Large intestine (tissue), 3 donors: ENCODE data around the gene LMOD1. TPM values are rescaled to one million over a fixed set of nuclear protein-coding genes. Genes with fewer than 3 reads are reported as not detected.
"Not testable (repeated sequence)": the region's sequence is repeated elsewhere in the genome, so short reads cannot be mapped to it uniquely, and the experiment has no call there.

Experiments
- DNase-seq, 2 donors: peaks; one replicate each; pipeline versions ENCODE4 v3.0.0 to v3.0.0-alpha.2; 2013
- H3K27ac ChIP-seq: one replicate; pipeline ENCODE4 v1.5.1; 2013; ENCODE audit warnings: low read length
- H3K27me3 ChIP-seq: 2 replicates; pipeline ENCODE4 v1.6.1; 2013; ENCODE audit warnings: low read length; ENCODE audit not compliant: control insufficient read depth, insufficient read depth
- H3K36me3 ChIP-seq: 2 replicates; pipeline ENCODE4 v1.6.1; 2013; ENCODE audit warnings: low read length; ENCODE audit not compliant: control insufficient read depth, insufficient read depth
- H3K4me1 ChIP-seq: one replicate; pipeline ENCODE4 v1.6.1; 2013; ENCODE audit warnings: low read length; ENCODE audit not compliant: control insufficient read depth, insufficient read depth
- H3K4me3 ChIP-seq: one replicate; pipeline ENCODE4 v1.5.1; 2013; ENCODE audit warnings: low read length
- H3K9me3 ChIP-seq: one replicate; pipeline ENCODE4 v1.6.1; 2013; ENCODE audit warnings: mild to moderate bottlenecking, low read depth, low read length, moderate library complexity; ENCODE audit not compliant: control insufficient read depth
- WGBS: methylation state at CpG from one replicate; pipeline ENCODE4 v1.1.5; 2013; ENCODE audit warnings: low lambda C conversion rate; ENCODE audit not compliant: insufficient coverage; 5-methylcytosine and 5-hydroxymethylcytosine counted together
- polyA plus RNA-seq: library from polyadenylated mRNA; unstranded; fragments of 120-200 nt; gene quantifications from one replicate; pipeline ENCODE4 v1.2.1, GENCODE V29; 2013

Gene LMOD1
- polyA plus RNA-seq, 1 donor, result 17.3 TPM

DNA sequence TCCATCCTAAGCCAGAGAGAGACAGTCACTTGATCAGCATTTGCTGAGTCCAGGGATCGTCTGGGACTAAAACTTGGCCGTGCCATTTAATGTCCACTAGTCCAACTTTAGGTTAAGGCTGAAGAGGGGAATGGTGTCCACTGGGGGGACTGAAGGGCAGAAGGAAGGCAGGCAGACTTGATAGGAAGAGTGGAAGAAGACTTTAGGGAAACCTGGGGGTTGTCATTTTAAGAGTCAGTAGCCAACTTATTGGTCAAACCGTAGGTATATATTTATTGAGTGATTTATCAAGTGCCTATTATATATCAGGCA lies 1.3 kb upstream of the LMOD1 start:
- Histone ChIP-seq H3K36me3 (no peaks in the 10 kb centered on the region), H3K9me3 (no peaks in the 10 kb centered on the region), H3K4me3 (no peak overlapping the region), H3K27ac (peak overlapping the region; percentile 85), H3K4me1 (peaks cover 5% of the 10 kb centered on the region), H3K27me3 (peaks cover 60% of the 10 kb centered on the region)
- no peak for DNase-seq
- WGBS, result no CpG with 5 or more reads among the region's 3 CpGs

DNA sequence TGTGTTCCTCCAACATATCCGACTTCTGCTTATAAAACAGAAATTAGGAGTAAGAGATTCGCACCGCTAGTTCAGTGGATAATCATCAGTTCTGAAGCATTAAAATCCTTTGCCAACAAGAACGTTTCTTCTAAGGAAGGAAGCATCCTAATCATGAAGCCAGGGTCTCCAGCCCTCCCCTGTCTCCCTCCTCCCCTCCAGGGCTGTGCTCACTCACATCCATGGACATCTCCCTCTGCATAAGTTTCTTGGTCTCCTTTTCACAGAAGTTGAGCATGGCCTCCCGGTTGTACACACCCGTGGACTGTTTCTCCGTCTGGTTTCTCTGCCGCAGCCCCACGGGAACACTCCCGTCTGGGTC lies 505 bp downstream of the LMOD1 start:
- peaks cover 5% of the 10 kb centered on the region for H3K4me1 ChIP-seq
- peak overlapping the region; percentile 46 for H3K4me3 ChIP-seq
- H3K27me3 ChIP-seq, result peaks cover 60% of the 10 kb centered on the region
- H3K36me3 ChIP-seq, result no peaks in the 10 kb centered on the region
- H3K27ac ChIP-seq, result peak overlapping the region; percentile 50
- WGBS, result no CpG with 5 or more reads among the region's 10 CpGs
- no peak for DNase-seq
- H3K9me3 ChIP-seq, result no peaks in the 10 kb centered on the region

DNA sequence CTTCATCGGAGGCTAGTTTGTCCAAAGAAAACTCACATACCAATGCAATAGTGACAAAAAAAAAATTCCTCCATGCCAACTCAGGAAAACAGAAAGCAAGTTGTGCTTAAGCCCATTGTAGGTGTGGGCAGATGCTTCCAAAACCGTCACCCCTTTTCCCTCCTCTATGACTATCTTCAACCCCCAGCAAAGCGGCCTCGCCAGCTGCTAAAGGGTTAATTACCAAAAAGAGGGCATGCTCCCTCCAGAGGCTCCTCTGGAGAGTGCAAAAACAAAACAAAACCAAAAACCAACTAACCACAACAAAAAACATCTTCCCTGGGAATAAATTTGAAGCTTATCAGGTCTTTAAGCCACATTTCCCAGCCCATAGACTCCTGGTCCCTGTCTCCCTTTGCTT lies 1.2 kb downstream of the LMOD1 start:
- no peak for DNase-seq
- peaks cover 5% of the 10 kb centered on the region for H3K4me1 ChIP-seq
- peak overlapping the region; percentile 50 for H3K27ac ChIP-seq
- no peaks in the 10 kb centered on the region for H3K9me3 ChIP-seq
- H3K36me3 ChIP-seq, result no peaks in the 10 kb centered on the region
- no CpG with 5 or more reads among the region's 4 CpGs for WGBS
- peak overlapping the region; percentile 46 for H3K4me3 ChIP-seq
- H3K27me3 ChIP-seq, result peaks cover 58% of the 10 kb centered on the region

DNA sequence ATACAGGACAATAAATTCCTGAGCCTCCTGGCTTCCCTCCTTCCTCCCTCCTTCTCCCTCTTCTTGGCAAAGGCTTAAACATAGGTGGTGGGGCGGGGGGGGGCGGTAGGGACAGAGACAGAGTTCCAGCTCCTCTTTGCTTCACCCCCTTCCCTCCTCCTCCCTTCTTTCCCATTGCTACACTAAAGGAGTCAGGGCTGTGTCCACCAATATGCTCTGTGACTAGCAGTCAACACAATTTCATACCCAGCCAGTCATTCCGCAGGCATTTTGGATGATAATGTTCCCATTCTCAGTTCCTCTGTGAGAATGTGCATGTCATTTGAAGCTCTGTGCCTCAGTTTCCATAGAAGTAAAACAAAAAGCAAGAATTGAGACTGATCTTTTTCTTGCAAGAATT lies 1.7 kb downstream of the LMOD1 start:
- Histone ChIP-seq H3K36me3 (no peaks in the 10 kb centered on the region), H3K4me3 (peak overlapping the region; percentile 46), H3K27me3 (peaks cover 53% of the 10 kb centered on the region), H3K4me1 (peaks cover 5% of the 10 kb centered on the region), H3K9me3 (no peaks in the 10 kb centered on the region), H3K27ac (peak overlapping the region; percentile 9)
- WGBS, result no CpG with 5 or more reads among the region's 3 CpGs
- DNase-seq, result no peak

DNA sequence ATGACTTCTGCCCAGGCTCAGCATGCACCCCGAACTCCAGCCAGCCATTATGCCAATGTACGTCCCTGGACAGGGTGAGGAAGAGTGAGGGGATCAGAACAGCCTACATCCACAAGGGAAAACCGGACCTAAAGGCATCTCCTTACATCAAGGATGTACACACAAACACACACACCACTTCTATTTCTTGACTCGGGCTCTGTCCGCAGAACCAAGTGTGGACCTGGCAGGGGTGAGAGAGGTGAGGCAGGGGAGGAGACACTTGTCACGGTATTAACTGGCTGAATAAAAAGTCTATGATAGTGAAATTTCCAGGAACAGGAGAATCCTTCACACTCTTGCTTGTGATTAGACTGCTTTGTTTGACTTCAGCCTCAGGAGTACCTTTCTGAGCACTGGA lies 2.3 kb downstream of the LMOD1 start:
- Histone ChIP-seq H3K27ac (peak overlapping the region; percentile 21), H3K36me3 (no peaks in the 10 kb centered on the region), H3K9me3 (no peaks in the 10 kb centered on the region), H3K4me3 (peak overlapping the region; percentile 46), H3K27me3 (peaks cover 48% of the 10 kb centered on the region), H3K4me1 (peaks cover 5% of the 10 kb centered on the region)
- WGBS, result no CpG with 5 or more reads among the region's 6 CpGs
- DNase-seq, result no peak

DNA sequence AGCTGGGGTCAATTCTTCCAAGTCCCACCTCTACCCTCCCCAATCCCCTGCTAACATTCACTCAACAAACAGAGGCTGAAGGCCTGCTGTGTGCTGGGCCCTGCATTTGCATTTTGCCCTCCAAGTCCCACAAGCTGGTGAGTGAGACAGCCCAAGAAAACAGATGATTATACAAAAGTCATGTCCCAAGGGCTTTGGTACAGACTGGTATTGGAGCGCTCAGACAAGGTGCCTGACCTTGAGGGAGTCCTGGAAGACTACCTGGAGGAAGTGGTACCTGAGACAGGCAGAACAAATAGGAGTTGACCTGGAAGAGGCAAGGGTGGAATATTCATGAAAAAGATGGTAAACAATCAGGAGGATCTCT lies 4.2 kb downstream of the LMOD1 start:
- WGBS, result no CpG with 5 or more reads among the region's 1 CpG
- Histone ChIP-seq H3K4me1 (peaks cover 3% of the 10 kb centered on the region), H3K9me3 (no peaks in the 10 kb centered on the region), H3K36me3 (no peaks in the 10 kb centered on the region), H3K27me3 (peaks cover 35% of the 10 kb centered on the region), H3K4me3 (no peak overlapping the region), H3K27ac (no peak overlapping the region)
- DNase-seq, result no peak

DNA sequence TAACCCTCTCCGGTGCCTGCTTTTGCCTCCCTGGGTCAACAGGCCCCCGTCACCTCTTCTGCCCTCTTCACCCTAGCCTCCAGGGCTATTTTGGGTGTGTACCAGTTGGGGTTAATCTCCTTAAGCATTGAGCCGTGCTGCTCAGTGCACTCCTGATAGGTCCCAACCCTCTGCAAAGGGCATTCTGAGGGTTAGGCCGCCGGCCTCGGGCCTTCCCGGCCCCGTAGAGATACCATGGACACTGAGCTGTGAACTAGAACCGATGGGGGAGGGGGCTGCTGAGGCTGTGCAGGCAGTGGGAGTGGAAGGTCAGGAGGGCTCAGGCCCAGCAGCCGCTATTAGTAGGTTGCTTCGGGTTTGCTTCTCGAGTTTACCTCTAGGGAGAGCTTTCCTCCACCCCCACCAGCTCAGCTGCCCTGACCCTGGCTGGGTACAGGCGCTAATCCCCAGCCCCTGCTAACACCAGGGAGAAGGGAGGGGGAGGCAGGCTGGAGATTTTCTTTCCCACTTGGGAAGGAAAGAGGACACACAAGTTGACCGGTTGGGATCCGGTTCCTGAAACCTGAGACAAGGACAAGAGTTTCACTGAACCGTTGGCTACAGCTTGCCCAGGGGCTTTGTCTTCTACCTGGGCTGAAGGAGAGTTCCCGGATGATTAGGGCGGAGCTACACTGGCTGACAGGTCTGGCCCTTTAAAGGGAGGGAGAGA lies 4.8 kb downstream of the LMOD1 start:
- Histone ChIP-seq H3K27ac (no peak overlapping the region), H3K4me1 (peaks cover 3% of the 10 kb centered on the region), H3K4me3 (no peak overlapping the region), H3K36me3 (no peaks in the 10 kb centered on the region), H3K9me3 (no peaks in the 10 kb centered on the region), H3K27me3 (peaks cover 30% of the 10 kb centered on the region)
- no peak for DNase-seq
- WGBS, result no CpG with 5 or more reads among the region's 18 CpGs

DNA sequence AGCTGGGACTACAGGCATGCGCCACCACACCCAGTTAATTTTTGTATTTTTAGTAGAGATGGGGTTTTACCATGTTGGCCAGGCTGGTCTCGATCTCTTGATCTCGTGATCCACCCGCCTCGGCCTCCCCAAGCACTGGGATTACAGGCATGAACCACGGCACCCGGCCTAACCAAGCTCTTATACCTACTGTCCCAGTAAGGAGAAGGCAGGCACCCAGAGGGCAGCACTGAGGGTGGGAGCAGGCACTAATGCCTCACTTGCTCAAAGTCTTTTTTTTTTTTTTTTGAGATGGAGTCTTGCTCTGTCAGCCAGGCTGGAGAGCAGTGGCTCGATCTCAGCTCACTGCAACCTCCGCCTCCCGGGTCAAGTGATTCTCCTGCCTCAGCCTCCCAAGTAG lies 6.0 kb downstream of the LMOD1 start:
- H3K27ac ChIP-seq, H3K9me3 ChIP-seq, H3K4me3 ChIP-seq, H3K36me3 ChIP-seq, DNase-seq, H3K4me1 ChIP-seq: not testable (repeated sequence)
- no CpG with 5 or more reads among the region's 10 CpGs for WGBS
- H3K27me3 ChIP-seq, result peaks cover 17% of the 10 kb centered on the region

DNA sequence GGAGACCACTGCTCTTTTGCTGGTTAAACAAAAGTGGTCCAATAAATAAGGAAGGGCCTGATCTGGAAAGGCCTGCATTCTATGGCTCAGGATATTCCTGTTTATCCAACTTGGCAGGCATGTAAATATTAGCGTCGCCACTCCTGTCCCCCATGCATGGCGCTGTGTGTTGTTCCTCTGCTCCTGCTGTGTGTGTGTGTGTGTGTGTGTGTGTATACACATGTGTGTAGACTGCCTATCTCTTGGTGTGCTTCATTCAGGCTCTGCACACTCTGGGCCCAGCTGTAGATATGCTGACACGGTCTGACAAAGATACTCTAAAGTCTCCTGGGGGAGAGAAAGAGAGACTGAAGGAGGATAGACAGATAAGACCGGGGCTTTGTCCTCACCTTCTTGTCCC lies 6.8 kb downstream of the LMOD1 start:
- WGBS, result no CpG with 5 or more reads among the region's 5 CpGs

DNA sequence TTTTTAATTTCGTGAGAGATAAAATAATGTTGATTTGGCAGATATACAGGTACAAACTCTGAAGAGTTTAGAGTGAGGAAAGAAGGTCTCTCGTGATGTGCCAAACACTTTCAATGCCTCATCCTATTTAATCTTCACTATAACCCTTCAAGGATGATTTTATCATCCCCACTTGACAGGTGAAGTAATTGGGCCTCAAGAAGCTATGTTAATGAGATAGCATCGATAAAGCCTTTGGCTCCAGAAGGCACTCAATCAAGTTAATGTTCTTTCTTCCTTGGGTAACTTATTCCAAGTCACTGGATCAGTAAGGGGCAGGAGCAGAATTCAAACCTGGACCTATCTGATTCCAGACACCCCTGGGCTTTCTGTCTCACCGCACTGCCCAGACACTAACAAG lies 7.2 kb downstream of the LMOD1 start:
- H3K4me3 ChIP-seq, result no peak overlapping the region
- no peaks in the 10 kb centered on the region for H3K36me3 ChIP-seq
- no peaks in the 10 kb centered on the region for H3K4me1 ChIP-seq
- 100% methylated on average over 1 of the region's 4 CpGs for WGBS
- peaks cover 6% of the 10 kb centered on the region for H3K27me3 ChIP-seq
- no peaks in the 10 kb centered on the region for H3K9me3 ChIP-seq
- H3K27ac ChIP-seq, result no peak overlapping the region
- DNase-seq, result no peak

More for the DNA sequence above, 6.8 kb downstream of the LMOD1 start:
- Histone ChIP-seq H3K4me3 (no peak overlapping the region), H3K27me3 (peaks cover 10% of the 10 kb centered on the region), H3K9me3 (no peaks in the 10 kb centered on the region), H3K27ac (no peak overlapping the region), H3K4me1 (no peaks in the 10 kb centered on the region), H3K36me3 (no peaks in the 10 kb centered on the region)
- DNase-seq, result no peak

DNA sequence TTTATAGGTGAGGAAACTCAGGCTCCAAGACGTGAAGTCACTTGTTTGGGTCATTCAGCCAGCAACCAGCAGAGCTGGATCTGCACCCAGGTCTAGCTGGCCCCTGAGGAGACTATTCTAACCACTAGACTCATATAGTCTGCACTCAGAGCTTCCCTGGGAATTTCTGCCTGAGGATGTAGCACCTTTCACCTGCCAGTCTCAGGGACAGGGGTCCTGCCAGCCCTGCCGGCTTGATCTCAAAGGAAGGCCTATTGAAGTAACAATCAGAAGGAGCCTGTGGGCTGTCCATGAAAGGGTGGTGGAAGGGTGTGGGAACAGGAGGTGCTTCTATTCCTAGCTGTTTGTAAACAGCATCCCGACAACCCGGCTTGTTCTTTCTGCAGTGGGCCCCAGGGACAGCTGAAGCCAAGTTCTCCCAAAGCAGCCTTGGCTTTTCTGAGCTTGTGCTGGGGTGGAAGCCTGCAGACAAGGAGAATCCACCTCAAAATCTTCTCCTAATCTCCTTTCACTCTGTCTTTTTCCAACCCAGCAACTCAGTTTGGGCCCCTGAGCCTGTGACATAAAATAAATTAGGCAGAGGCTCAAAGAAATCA lies 7.8 kb downstream of the LMOD1 start:
- no peak for DNase-seq
- Histone ChIP-seq H3K9me3 (no peaks in the 10 kb centered on the region), H3K27me3 (no peaks in the 10 kb centered on the region), H3K4me1 (no peaks in the 10 kb centered on the region), H3K4me3 (no peak overlapping the region), H3K36me3 (no peaks in the 10 kb centered on the region), H3K27ac (no peak overlapping the region)
- WGBS, result no CpG with 5 or more reads among the region's 4 CpGs
